ENCODE results near the gene RCAN2. TPM values are rescaled to one million over a fixed set of nuclear protein-coding genes. Genes with fewer than 3 reads are reported as not detected.
A peak's percentile ranks its signal among the peaks of the same experiment; 100 is the strongest.

Gene RCAN2
- total and polyA plus RNA-seq, 2 experiments from 2014 or later, result 6.0 to 9.3 TPM

DNA sequence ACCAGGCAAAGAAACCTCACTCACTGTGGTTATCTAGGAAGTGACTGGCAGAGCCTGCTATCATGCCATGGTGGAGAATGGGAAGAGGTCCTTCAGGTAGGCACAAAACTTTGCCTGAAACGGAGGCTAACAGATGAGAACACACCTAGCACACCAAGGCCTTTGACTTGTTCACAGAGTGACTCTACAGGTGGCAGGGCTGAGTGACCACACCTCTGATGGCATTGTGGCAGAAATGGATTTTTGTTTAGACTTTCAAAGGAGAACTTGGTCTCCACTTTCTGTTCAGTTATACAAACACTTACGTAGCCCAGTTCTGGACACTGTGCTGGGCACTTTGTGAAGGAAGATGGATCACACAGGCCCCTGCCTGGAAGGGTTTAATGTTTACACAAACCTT is 204.2 kb downstream of the RCAN2 start:
- DNase-seq (ENCODE audit: low spot score) (no peak), ATAC-seq (no peak)
- Histone ChIP-seq H2AFZ (no peak overlapping the region), H3K27ac (ENCODE audit: low read depth) (no peak overlapping the region), H3K27me3 (ENCODE audit: insufficient read depth) (no peaks in the 10 kb centered on the region), H3K4me2 (no peak overlapping the region), H3K4me3 (no peak overlapping the region), H3K36me3 (ENCODE audit: insufficient read depth) (no peaks in the 10 kb centered on the region), H3F3A (replicated peaks; ENCODE audit: low read depth) (no peaks in the 10 kb centered on the region), H3K79me2 (replicated peaks; ENCODE audit: insufficient read depth) (no peaks in the 10 kb centered on the region), H3K4me1 (ENCODE audit: insufficient read depth) (no peaks in the 10 kb centered on the region), H3K9me2 (ENCODE audit: insufficient read depth) (no peaks in the 10 kb centered on the region), H4K20me1 (replicated peaks; ENCODE audit: insufficient read depth) (no peaks in the 10 kb centered on the region)
- Mint-ChIP-seq H3K27ac (no peak overlapping the region), H3K27me3 (ENCODE audit: insufficient read depth, low read depth, poor library complexity) (peaks cover 4% of the 10 kb centered on the region), H3K9me3 (no peaks in the 10 kb centered on the region), H3K4me1 (peaks cover 10% of the 10 kb centered on the region; the same call in 2 of the 3 replicates), H3K36me3 (ENCODE audit: low read depth) (no peaks in the 10 kb centered on the region; the same call in 2 of the 3 replicates), H3K4me3 (no peak overlapping the region)
- no peak for TF ChIP-seq CREB1 (CRISPR knock-in tag; IDR thresholded peaks at IDR 0.05; ENCODE audit: low read depth)
- no peak for TF ChIP-seq NANOG (IDR thresholded peaks at IDR 0.05; ENCODE audit: borderline replicate concordance)

DNA sequence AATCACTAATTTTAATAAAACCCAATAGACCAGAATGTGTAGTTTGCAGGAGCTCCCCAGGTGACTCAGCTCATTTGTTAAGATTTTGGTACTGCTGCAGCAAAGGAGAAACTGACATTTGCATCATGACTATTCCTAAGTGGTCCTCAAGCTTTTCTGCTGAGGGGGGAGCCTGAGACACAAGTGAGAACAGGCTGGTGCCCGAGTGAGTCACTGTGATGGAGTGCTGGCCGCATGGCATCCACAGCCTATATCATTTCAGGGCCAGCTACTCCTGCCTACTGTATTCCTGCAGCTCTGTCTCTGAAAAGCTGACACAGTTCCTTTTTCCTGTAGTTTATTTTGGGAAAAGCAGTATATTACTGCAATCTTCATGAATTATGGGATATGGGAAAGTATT is 206.8 kb downstream of the RCAN2 start:
- Histone ChIP-seq H3F3A (replicated peaks; ENCODE audit: low read depth) (no peaks in the 10 kb centered on the region), H3K4me1 (ENCODE audit: insufficient read depth) (no peaks in the 10 kb centered on the region), H3K9me2 (ENCODE audit: insufficient read depth) (no peaks in the 10 kb centered on the region), H3K36me3 (ENCODE audit: insufficient read depth) (no peaks in the 10 kb centered on the region), H3K4me2 (no peak overlapping the region), H3K4me3 (no peak overlapping the region), H3K79me2 (replicated peaks; ENCODE audit: insufficient read depth) (no peaks in the 10 kb centered on the region), H3K27ac (ENCODE audit: low read depth) (no peak overlapping the region), H3K27me3 (ENCODE audit: insufficient read depth) (no peaks in the 10 kb centered on the region), H4K20me1 (replicated peaks; ENCODE audit: insufficient read depth) (peaks cover 1% of the 10 kb centered on the region; the same call in 1 of the 2 replicates), H2AFZ (no peak overlapping the region)
- Mint-ChIP-seq H3K4me3 (no peak overlapping the region), H3K27ac (0 out of 2 replicates have a peak overlapping the region, but pooled peaks have one; percentile 3), H3K36me3 (ENCODE audit: low read depth) (no peaks in the 10 kb centered on the region; the same call in 2 of the 3 replicates), H3K9me3 (no peaks in the 10 kb centered on the region), H3K4me1 (no peaks in the 10 kb centered on the region), H3K27me3 (ENCODE audit: insufficient read depth, low read depth, poor library complexity) (peaks cover 4% of the 10 kb centered on the region)
- no peak for DNase-seq (ENCODE audit: low spot score)
- no peak for ATAC-seq
- TF ChIP-seq, protein P1, sequence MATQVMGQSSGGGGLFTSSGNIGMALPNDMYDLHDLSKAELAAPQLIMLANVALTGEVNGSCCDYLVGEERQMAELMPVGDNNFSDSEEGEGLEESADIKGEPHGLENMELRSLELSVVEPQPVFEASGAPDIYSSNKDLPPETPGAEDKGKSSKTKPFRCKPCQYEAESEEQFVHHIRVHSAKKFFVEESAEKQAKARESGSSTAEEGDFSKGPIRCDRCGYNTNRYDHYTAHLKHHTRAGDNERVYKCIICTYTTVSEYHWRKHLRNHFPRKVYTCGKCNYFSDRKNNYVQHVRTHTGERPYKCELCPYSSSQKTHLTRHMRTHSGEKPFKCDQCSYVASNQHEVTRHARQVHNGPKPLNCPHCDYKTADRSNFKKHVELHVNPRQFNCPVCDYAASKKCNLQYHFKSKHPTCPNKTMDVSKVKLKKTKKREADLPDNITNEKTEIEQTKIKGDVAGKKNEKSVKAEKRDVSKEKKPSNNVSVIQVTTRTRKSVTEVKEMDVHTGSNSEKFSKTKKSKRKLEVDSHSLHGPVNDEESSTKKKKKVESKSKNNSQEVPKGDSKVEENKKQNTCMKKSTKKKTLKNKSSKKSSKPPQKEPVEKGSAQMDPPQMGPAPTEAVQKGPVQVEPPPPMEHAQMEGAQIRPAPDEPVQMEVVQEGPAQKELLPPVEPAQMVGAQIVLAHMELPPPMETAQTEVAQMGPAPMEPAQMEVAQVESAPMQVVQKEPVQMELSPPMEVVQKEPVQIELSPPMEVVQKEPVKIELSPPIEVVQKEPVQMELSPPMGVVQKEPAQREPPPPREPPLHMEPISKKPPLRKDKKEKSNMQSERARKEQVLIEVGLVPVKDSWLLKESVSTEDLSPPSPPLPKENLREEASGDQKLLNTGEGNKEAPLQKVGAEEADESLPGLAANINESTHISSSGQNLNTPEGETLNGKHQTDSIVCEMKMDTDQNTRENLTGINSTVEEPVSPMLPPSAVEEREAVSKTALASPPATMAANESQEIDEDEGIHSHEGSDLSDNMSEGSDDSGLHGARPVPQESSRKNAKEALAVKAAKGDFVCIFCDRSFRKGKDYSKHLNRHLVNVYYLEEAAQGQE (IDR thresholded peaks at IDR 0.05; ENCODE audit: unreplicated experiment), result no peak
- no peak for TF ChIP-seq CREB1 (CRISPR knock-in tag; IDR thresholded peaks at IDR 0.05; ENCODE audit: low read depth)
- no peak for TF ChIP-seq ZNF114 (CRISPR knock-in tag; IDR thresholded peaks at IDR 0.05)
- no peak for TF ChIP-seq STAT1 (IDR thresholded peaks at IDR 0.05; ENCODE audit: unreplicated experiment)
- TF ChIP-seq, protein P2, sequence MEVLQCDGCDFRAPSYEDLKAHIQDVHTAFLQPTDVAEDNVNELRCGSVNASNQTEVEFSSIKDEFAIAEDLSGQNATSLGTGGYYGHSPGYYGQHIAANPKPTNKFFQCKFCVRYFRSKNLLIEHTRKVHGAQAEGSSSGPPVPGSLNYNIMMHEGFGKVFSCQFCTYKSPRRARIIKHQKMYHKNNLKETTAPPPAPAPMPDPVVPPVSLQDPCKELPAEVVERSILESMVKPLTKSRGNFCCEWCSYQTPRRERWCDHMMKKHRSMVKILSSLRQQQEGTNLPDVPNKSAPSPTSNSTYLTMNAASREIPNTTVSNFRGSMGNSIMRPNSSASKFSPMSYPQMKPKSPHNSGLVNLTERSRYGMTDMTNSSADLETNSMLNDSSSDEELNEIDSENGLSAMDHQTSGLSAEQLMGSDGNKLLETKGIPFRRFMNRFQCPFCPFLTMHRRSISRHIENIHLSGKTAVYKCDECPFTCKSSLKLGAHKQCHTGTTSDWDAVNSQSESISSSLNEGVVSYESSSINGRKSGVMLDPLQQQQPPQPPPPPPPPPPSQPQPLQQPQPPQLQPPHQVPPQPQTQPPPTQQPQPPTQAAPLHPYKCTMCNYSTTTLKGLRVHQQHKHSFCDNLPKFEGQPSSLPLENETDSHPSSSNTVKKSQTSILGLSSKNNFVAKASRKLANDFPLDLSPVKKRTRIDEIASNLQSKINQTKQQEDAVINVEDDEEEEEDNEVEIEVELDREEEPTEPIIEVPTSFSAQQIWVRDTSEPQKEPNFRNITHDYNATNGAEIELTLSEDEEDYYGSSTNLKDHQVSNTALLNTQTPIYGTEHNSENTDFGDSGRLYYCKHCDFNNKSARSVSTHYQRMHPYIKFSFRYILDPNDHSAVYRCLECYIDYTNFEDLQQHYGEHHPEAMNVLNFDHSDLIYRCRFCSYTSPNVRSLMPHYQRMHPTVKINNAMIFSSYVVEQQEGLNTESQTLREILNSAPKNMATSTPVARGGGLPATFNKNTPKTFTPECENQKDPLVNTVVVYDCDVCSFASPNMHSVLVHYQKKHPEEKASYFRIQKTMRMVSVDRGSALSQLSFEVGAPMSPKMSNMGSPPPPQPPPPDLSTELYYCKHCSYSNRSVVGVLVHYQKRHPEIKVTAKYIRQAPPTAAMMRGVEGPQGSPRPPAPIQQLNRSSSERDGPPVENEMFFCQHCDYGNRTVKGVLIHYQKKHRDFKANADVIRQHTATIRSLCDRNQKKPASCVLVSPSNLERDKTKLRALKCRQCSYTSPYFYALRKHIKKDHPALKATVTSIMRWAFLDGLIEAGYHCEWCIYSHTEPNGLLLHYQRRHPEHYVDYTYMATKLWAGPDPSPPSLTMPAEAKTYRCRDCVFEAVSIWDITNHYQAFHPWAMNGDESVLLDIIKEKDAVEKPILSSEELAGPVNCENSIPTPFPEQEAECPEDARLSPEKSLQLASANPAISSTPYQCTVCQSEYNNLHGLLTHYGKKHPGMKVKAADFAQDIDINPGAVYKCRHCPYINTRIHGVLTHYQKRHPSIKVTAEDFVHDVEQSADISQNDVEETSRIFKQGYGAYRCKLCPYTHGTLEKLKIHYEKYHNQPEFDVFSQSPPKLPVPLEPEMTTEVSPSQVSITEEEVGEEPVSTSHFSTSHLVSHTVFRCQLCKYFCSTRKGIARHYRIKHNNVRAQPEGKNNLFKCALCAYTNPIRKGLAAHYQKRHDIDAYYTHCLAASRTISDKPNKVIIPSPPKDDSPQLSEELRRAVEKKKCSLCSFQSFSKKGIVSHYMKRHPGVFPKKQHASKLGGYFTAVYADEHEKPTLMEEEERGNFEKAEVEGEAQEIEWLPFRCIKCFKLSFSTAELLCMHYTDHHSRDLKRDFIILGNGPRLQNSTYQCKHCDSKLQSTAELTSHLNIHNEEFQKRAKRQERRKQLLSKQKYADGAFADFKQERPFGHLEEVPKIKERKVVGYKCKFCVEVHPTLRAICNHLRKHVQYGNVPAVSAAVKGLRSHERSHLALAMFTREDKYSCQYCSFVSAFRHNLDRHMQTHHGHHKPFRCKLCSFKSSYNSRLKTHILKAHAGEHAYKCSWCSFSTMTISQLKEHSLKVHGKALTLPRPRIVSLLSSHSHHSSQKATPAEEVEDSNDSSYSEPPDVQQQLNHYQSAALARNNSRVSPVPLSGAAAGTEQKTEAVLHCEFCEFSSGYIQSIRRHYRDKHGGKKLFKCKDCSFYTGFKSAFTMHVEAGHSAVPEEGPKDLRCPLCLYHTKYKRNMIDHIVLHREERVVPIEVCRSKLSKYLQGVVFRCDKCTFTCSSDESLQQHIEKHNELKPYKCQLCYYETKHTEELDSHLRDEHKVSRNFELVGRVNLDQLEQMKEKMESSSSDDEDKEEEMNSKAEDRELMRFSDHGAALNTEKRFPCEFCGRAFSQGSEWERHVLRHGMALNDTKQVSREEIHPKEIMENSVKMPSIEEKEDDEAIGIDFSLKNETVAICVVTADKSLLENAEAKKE (CRISPR knock-in tag; IDR thresholded peaks at IDR 0.05), result no peak
- TF ChIP-seq, protein P3, sequence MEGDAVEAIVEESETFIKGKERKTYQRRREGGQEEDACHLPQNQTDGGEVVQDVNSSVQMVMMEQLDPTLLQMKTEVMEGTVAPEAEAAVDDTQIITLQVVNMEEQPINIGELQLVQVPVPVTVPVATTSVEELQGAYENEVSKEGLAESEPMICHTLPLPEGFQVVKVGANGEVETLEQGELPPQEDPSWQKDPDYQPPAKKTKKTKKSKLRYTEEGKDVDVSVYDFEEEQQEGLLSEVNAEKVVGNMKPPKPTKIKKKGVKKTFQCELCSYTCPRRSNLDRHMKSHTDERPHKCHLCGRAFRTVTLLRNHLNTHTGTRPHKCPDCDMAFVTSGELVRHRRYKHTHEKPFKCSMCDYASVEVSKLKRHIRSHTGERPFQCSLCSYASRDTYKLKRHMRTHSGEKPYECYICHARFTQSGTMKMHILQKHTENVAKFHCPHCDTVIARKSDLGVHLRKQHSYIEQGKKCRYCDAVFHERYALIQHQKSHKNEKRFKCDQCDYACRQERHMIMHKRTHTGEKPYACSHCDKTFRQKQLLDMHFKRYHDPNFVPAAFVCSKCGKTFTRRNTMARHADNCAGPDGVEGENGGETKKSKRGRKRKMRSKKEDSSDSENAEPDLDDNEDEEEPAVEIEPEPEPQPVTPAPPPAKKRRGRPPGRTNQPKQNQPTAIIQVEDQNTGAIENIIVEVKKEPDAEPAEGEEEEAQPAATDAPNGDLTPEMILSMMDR (conservative IDR thresholded peaks at IDR 0.05; ENCODE audit: low read depth in 2 of 2), result no peak
- TF ChIP-seq NANOG (IDR thresholded peaks at IDR 0.05; ENCODE audit: borderline replicate concordance), result no peak
- TF ChIP-seq ZNF331 (CRISPR knock-in tag; IDR thresholded peaks at IDR 0.05; ENCODE audit: low read depth), result no peak
- TF ChIP-seq, protein P4, sequence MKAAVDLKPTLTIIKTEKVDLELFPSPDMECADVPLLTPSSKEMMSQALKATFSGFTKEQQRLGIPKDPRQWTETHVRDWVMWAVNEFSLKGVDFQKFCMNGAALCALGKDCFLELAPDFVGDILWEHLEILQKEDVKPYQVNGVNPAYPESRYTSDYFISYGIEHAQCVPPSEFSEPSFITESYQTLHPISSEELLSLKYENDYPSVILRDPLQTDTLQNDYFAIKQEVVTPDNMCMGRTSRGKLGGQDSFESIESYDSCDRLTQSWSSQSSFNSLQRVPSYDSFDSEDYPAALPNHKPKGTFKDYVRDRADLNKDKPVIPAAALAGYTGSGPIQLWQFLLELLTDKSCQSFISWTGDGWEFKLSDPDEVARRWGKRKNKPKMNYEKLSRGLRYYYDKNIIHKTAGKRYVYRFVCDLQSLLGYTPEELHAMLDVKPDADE (IDR thresholded peaks at IDR 0.05), result no peak
